HG02852 (cell line): Measurements from ENCODE around the gene CBR4.
"Not testable (repeated sequence)": the region's sequence is repeated elsewhere in the genome, so short reads cannot be mapped to it uniquely, and the experiment has no call there.

ENCODE experiments used
- ATAC-seq: cut with Tn5 transposase; IDR thresholded peaks from one replicate; pipeline ENCODE4 v1.9.1; 2021; ENCODE audit warnings: mild to moderate bottlenecking, moderate library complexity; ENCODE audit not compliant: unreplicated experiment

CBR4 gene

DNA sequence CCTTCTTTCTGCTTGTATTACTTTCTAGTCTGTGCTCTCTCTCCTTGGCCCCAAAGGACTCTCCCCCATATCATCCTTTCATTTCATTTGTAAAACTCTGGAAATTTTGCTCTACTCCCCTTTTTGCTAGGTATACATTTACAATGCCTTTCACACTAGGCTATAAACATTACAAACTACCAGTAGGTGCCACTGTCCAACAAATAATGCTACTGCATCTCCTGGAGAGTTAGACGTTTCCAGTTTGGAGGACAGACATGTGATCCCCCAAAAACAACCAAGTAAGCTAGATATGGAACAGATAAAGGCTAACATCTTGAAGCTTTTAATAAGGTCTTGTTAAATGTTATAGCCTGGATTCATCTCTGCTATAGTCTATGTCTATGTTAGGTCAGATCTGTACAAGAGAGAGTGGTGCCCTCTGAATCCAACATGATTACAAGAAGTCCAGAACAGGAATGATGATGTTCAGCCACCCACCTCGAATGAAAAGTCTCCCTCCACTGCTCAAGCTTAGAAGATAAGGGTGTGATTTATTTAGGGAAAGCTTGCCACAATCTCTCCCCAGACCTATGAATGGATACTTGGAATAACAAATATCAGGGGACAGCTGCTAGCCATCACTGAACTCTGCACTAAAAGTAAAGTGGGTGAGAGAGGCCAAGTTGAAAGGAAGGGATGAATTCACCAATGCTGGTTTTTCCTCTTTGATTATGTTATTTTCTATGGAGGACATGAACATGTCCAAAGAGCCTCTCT lies 14.3 kb downstream of the CBR4 start:
- no peak for ATAC-seq

DNA sequence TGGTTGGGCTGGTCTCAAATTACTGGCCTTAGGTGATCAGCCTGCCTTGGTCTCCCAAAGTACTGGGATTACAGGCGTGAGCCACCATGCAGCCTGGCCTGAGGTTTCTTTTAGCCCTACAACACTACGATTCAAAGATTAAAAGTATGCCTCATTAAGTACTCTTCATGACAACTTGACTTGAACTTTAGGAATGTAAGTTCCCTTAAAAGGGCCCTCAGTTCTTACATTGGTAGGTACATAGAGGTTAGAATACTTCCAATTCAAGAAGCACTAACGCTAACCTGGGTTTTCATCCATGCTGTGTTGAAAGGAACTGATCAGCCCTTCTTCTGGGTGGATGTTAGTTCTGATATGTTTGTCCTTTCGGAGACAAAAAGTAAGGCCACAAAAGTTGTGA lies 15.1 kb downstream of the CBR4 start:
- ATAC-seq: no peak

- no peak for ATAC-seq
Measured at GRCh38 chr4:168993714-168994510, 16.1 kb downstream of the CBR4 start.

DNA sequence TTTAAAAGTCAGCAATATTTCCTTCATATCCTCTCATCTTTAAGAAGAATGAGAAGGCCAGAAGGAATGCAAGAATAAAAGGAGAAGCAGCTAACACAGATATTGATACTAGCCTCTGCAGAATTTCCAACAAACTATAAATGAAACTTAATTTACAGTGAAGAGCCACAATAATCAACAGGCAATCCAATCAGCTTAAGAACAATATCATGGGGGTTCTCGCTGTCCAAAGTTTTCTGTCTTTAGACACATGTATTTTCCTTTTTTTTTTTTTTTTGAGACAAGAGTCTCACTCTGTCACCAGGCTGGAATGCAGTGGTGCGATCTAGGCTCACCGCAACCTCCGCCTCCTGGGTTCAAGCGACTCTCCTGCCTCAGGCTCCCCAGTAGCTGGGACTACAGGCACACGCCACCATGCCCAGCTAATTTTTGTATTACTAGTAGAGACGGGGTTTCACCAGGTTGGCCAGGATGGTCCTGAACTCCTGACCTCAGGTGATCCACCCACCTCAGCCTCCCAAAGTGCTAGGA lies 17.0 kb downstream of the CBR4 start:
- not testable (repeated sequence) for ATAC-seq

DNA sequence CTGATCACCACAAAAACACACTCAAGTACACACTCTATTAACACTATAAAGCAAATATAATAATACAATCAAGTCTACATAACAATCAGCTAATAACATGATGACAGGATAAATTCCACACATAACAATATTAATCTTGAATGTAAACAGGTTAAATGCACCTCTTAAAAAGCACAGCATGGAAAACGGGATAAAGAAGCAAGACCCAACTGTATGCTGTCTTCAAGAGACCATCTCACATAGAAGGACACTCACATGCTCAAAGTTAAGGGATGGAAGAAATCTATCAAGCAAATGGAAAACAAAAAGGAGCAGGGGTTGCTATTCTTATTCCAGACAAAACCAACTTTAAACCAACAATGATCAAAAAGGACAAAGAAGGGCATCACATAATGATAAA lies 28.1 kb downstream of the CBR4 start:
- ATAC-seq: no peak

GRCh38 chr4:168981460-168981859 lies 28.6 kb downstream of the CBR4 start:
- ATAC-seq: no peak

DNA sequence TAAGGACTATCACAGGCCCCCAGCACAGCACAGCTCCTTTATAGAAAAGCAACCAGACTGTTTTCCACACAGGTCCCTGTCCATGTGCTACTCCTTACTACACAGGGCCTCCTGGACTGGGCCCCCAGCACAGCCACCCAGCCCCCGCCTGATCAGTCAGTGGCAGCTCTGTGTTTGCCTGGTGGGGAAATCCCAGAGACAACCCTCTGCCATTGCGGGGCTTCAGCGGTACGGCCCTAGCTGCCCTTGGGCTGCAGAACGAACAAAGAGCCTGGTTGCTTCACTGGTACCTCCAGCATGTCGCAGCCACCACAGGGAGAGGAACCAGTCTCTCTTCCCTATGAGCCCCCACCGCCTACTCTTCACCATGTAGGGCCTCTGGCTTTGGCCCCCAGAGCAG lies 30.7 kb downstream of the CBR4 start:
- ATAC-seq: no peak

DNA sequence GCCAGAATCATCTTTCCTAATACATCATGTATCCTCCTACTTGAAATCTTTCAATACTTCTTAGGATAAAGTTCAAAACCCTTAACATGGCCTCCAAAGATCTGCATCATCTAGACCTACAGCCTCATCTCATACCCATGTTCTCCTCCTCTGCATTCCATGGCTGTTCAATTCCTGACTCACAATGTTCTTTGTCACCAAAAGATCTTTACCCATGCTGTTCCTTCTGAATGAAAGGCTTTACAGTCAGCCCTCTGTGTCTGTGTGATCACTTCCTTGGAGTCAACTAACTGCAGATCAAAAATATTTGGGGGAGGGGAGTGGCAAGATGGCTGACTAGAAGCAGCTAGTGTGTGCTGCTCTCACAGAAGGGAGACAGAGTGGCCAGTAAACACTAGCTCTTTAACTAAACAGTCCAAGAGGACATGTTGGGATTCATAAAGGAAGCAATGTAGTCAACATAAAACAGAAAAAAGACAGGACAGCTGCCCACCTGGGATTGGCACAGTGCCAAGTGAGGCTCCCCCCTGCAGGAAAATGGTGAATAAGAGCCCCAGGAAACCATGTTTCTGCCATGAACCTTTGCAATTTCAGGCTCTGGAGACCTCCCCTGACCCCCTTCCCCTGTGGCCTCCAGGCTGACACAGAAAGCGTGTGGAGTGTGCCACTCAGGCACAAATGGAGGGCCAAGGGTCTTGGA lies 31.9 kb downstream of the CBR4 start:
- no peak for ATAC-seq

- no peak for ATAC-seq
Measured at GRCh38 chr4:168972596-168972995, 37.5 kb downstream of the CBR4 start.

- ATAC-seq: no peak
Measured at GRCh38 chr4:168960716-168961115, 49.3 kb downstream of the CBR4 start.

DNA sequence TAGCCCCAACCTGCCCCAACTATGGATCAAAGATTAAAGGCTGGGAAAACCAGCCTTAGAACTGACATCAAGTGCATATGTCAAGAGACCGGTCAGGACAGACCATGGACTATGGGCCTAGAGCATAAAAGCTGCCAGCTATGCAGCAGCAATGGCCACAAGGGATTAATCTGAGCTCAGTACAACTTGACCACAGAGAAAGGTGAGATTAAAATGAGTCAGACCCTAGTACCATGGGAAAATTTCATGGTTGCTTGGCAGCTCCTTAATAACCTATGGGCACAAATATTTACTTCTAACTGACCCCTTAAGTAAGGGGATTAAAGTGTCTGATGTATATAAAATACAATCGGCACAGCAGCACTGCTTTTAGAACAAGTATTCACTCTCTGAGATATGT lies 54.4 kb downstream of the CBR4 start:
- no peak for ATAC-seq

GRCh38 chr4:168952821-168953246 lies 57.2 kb downstream of the CBR4 start:
- not testable (repeated sequence) for ATAC-seq

GRCh38 chr4:168945291-168945690 lies 64.8 kb downstream of the CBR4 start:
- ATAC-seq: no peak

- ATAC-seq: no peak
Measured at GRCh38 chr4:168942985-168943384, 67.1 kb downstream of the CBR4 start.
